OCI-LY7 (cell line): ENCODE data around the gene PLAC1. TPM values are rescaled to one million over a fixed set of nuclear protein-coding genes. Genes with fewer than 3 reads are reported as not detected.

Experiments used
- BruUV-seq: library from RNA; stranded (reverse); fragments of 400-500 nt; replicated peaks from 2 replicates; lab custom pipeline; 2021; lab: Mats Ljungman, UMichigan
- CTCF ChIA-PET: fragments of 300-600 bp; sonication (Branson Sonifier 250); formaldehyde crosslinking; loops from one replicate; lab custom pipeline; 2022; ENCODE audit warnings: antibody characterized with exemption; ENCODE audit not compliant: unreplicated experiment; lab: Charles Lee
- POLR2A ChIA-PET: fragments of 300-600 bp; sonication (Branson Sonifier 250); formaldehyde crosslinking; loops from one replicate; lab custom pipeline; 2022; ENCODE audit warnings: antibody characterized with exemption; lab: Charles Lee
- DNase-seq: peaks from one replicate; pipeline ENCODE4 v3.0.0-alpha.2; 2015; ENCODE audit warnings: low spot score
- H2AFZ ChIP-seq: fragments of 200-600 bp; sonication (generic), shearing (Covaris generic); 2 replicates; pipeline ENCODE4 v1.6.1; 2014; ENCODE audit warnings: mild to moderate bottlenecking, antibody characterized with exemption, low read length, moderate library complexity
- H3K27ac ChIP-seq: fragments of 200-600 bp; sonication (generic); 2 replicates; pipeline ENCODE4 v1.5.1; 2014; ENCODE audit warnings: mixed run types, low read depth, mild to moderate bottlenecking, moderate library complexity, low read length, inconsistent platforms; ENCODE audit not compliant: poor library complexity, severe bottlenecking
- H3K36me3 ChIP-seq: fragments of 200-600 bp; sonication (generic); 2 replicates; pipeline ENCODE4 v1.6.1; 2014; ENCODE audit warnings: mild to moderate bottlenecking, antibody characterized with exemption, low read length, moderate library complexity, mixed read lengths; ENCODE audit not compliant: insufficient read depth
- H3K4me1 ChIP-seq: fragments of 200-600 bp; sonication (generic); 2 replicates; pipeline ENCODE4 v1.5.1; 2014; ENCODE audit warnings: mild to moderate bottlenecking, low read length; ENCODE audit not compliant: insufficient read depth, poor library complexity, severe bottlenecking
- H3K4me2 ChIP-seq: fragments of 200-600 bp; sonication (generic); 2 replicates; pipeline ENCODE4 v1.6.1; 2014; ENCODE audit warnings: mild to moderate bottlenecking, low read length
- H3K4me3 ChIP-seq: fragments of 200-600 bp; sonication (generic); 2 replicates; pipeline ENCODE4 v1.5.1; 2014; ENCODE audit warnings: mild to moderate bottlenecking, low read depth, low read length; ENCODE audit not compliant: poor library complexity, severe bottlenecking
- H3K79me2 ChIP-seq: fragments of 200-600 bp; sonication (generic); 2 replicates; pipeline ENCODE4 v1.6.1; 2016; ENCODE audit warnings: low read depth, mild to moderate bottlenecking, low read length, moderate library complexity, mixed read lengths; ENCODE audit not compliant: insufficient read depth
- H3K9me2 ChIP-seq: fragments of 200-600 bp; sonication (generic); 2 replicates; pipeline ENCODE4 v1.6.1; 2016; ENCODE audit warnings: mild to moderate bottlenecking, low read length, mixed read lengths; ENCODE audit not compliant: insufficient read depth
- H3K9me3 ChIP-seq: fragments of 200-600 bp; sonication (generic); 2 replicates; pipeline ENCODE4 v1.6.1; 2014; ENCODE audit warnings: mild to moderate bottlenecking, mixed run types, low read length, mixed read lengths
- H4K20me1 ChIP-seq: fragments of 200-600 bp; sonication (generic); 2 replicates; pipeline ENCODE4 v1.6.1; 2014; ENCODE audit warnings: mild to moderate bottlenecking, antibody characterized with exemption, low read length, moderate library complexity, mixed read lengths; ENCODE audit not compliant: insufficient read depth
- EZH2phosphoT487 ChIP-seq: fragments of 200-600 bp; sonication (generic); IDR thresholded peaks from 2 replicates; pipeline ENCODE4 v1.6.1; 2018; ENCODE audit warnings: low read depth, borderline replicate concordance, mild to moderate bottlenecking, mixed run types, antibody characterized with exemption, low read length, moderate library complexity, mixed read lengths
- intact Hi-C: fragments of 100-400 bp; cut with micrococcal nuclease; formaldehyde crosslinking; loops from one replicate; pipeline ENCODE4 v1.10.0; 2022; ENCODE audit not compliant: unreplicated experiment
- total RNA-seq, 2 experiments: library from RNA; depleted of rRNA in 1 of 2; stranded (reverse); fragments of >200 nt in 1 of 2; shearing (Covaris generic) in 1 of 2; gene quantifications; 2 replicates each; pipeline ENCODE4 v1.2.3, GENCODE V29; 2014 to 2022
- TF ChIP-seq, protein P1 (sequence below): fragments of 200-600 bp; sonication (generic); conservative IDR thresholded peaks from 2 replicates; pipeline ENCODE4 v1.5.1; 2014; ENCODE audit warnings: mild to moderate bottlenecking, antibody characterized with exemption, low read length, moderate library complexity, mixed read lengths

Gene PLAC1
- total RNA-seq, 2 experiments from 2014 or later: 0.28 TPM; not detected in 1

DNA sequence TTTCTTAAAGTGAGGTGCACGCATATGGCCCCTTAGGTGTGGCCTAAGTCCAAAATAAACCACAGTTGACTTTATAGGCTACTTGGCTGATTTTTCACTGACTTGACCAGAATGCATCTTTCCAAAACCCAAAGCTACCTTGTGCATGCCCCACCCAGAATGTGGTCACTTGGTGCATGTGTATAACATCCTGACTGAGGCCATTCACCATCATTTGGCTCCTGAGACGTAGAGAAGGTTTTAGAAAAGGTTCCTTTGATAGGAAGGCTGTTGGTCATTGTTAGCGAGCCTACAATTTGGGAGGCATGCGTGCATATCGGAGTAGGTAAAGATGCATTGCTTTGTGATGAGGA is 84.6 kb downstream of the PLAC1 start:
- intact Hi-C loops: no loop called here
- no peaks in the 10 kb centered on the region for H3K4me1 ChIP-seq
- no peaks in the 10 kb centered on the region for H3K36me3 ChIP-seq
- H4K20me1 ChIP-seq: no peaks in the 10 kb centered on the region
- TF ChIP-seq, protein P1, sequence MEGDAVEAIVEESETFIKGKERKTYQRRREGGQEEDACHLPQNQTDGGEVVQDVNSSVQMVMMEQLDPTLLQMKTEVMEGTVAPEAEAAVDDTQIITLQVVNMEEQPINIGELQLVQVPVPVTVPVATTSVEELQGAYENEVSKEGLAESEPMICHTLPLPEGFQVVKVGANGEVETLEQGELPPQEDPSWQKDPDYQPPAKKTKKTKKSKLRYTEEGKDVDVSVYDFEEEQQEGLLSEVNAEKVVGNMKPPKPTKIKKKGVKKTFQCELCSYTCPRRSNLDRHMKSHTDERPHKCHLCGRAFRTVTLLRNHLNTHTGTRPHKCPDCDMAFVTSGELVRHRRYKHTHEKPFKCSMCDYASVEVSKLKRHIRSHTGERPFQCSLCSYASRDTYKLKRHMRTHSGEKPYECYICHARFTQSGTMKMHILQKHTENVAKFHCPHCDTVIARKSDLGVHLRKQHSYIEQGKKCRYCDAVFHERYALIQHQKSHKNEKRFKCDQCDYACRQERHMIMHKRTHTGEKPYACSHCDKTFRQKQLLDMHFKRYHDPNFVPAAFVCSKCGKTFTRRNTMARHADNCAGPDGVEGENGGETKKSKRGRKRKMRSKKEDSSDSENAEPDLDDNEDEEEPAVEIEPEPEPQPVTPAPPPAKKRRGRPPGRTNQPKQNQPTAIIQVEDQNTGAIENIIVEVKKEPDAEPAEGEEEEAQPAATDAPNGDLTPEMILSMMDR: no peak
- no peak for TF ChIP-seq EZH2phosphoT487
- no peak overlapping the region for H2AFZ ChIP-seq
- CTCF ChIA-PET: no interaction called here
- H3K9me3 ChIP-seq: no peaks in the 10 kb centered on the region
- H3K79me2 ChIP-seq: no peaks in the 10 kb centered on the region
- POLR2A ChIA-PET: no interaction called here
- no peak overlapping the region for H3K4me3 ChIP-seq
- no TSS peak for BruUV-seq
- no peak for DNase-seq
- no peaks in the 10 kb centered on the region for H3K9me2 ChIP-seq
- H3K27ac ChIP-seq: no peak overlapping the region
- no peak overlapping the region for H3K4me2 ChIP-seq

DNA sequence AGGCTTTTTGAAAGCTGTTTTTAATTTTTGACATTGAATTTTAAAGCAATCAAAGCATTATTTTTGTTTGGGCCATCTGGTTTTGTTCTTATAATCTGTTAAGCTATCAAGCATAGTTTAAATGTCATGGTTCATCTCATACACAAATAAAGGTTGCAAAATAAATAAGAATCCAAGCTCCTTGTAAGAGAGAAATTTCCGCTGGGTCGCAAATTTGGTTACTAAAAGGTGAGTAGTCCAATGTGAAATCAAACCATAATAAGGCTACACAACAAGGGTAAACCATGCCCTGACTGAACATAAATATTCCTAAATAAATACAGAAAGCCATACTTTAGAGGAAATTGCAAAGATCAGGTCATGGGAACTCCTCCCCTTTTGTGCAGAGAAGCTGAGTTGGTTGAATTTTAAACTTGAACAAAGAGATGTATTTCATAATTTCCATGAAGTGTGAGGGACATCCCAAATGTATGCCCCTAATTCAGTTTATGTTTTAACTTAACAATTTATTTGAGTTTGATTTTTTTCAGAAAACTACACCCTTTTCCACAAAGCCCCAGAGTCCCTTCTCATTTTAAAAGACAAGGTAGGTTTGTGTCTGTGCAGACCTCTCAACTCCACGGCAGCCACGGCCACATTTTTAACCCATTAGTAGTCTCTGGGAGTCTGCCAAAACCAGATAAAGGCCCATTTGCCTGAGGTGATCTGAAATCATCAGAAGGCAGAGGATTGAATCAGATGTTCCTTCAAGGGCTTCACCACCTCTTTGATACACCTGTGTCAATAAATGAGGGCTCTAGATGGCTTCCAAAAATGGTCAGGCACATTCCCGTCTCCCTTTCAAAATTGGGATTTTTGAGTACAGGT is 85.2 kb downstream of the PLAC1 start:
- Histone ChIP-seq H3K4me2 (no peak overlapping the region), H3K4me1 (no peaks in the 10 kb centered on the region), H3K79me2 (no peaks in the 10 kb centered on the region), H3K36me3 (no peaks in the 10 kb centered on the region), H3K9me3 (no peaks in the 10 kb centered on the region), H3K4me3 (no peak overlapping the region), H4K20me1 (no peaks in the 10 kb centered on the region), H3K27ac (no peak overlapping the region), H3K9me2 (no peaks in the 10 kb centered on the region), H2AFZ (no peak overlapping the region)
- BruUV-seq: no TSS peak
- intact Hi-C loops: no loop called here
- ChIA-PET CTCF (no interaction called here), POLR2A (no interaction called here)
- TF ChIP-seq, protein P1: no peak
- no peak for TF ChIP-seq EZH2phosphoT487
- DNase-seq: no peak

DNA sequence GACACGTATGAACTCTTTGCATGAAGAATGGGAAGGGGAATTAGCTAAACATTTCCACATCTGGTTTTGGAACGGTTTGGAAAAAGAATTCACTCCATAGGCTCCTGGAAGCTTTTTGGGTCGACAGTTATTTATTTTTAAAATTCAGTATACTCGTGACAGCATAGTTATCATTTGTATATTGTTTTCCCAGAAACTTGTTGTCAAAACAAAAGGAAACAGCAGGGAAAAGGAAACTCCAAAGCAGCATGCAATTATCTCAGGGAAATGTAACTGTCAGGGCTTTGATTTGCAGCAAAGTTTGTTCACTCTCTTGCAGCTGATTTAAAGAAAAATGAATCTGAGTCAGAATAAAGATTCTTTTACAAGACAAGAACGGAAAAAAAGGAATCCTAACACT is 86.5 kb downstream of the PLAC1 start:
- Histone ChIP-seq H4K20me1 (no peaks in the 10 kb centered on the region), H3K4me2 (no peak overlapping the region), H3K27ac (no peak overlapping the region), H3K79me2 (no peaks in the 10 kb centered on the region), H3K9me2 (no peaks in the 10 kb centered on the region), H3K4me3 (no peak overlapping the region), H2AFZ (no peak overlapping the region), H3K36me3 (no peaks in the 10 kb centered on the region), H3K4me1 (no peaks in the 10 kb centered on the region), H3K9me3 (no peaks in the 10 kb centered on the region)
- ChIA-PET POLR2A (no interaction called here), CTCF (no interaction called here)
- intact Hi-C loops: no loop called here
- DNase-seq: no peak
- BruUV-seq: no TSS peak
- no peak for TF ChIP-seq EZH2phosphoT487
- TF ChIP-seq, protein P1: no peak
